GM19023 (cell line): ENCODE results near the gene RFESD.
A peak's percentile ranks its signal among the peaks of the same experiment; 100 is the strongest.
"Not testable (repeated sequence)": the region's sequence is repeated elsewhere in the genome, so short reads cannot be mapped to it uniquely, and the experiment has no call there.

Experiments
- ATAC-seq: cut with Tn5 transposase; IDR thresholded peaks from one replicate; pipeline ENCODE4 v1.9.1; 2021; ENCODE audit warnings: mild to moderate bottlenecking, moderate library complexity; ENCODE audit not compliant: unreplicated experiment

RFESD gene

GRCh38 chr5:95627971-95628810 lies 18.4 kb upstream of the RFESD start:
- ATAC-seq = no peak

- no peak for ATAC-seq
These were observed 17.6 kb upstream of the RFESD start for GRCh38 chr5:95628933-95629332.

GRCh38 chr5:95630394-95630917 lies 16.1 kb upstream of the RFESD start:
- ATAC-seq = no peak

- peak; percentile 9 for ATAC-seq
These were observed 15.2 kb upstream of the RFESD start for GRCh38 chr5:95631255-95631958.

GRCh38 chr5:95631991-95632675 lies 14.4 kb upstream of the RFESD start:
- ATAC-seq = peak; percentile 87

GRCh38 chr5:95632942-95633341 lies 13.6 kb upstream of the RFESD start:
- not testable (repeated sequence) for ATAC-seq

GRCh38 chr5:95633671-95634070 lies 12.9 kb upstream of the RFESD start:
- ATAC-seq = no peak

- ATAC-seq = no peak
These were observed 12.5 kb upstream of the RFESD start for GRCh38 chr5:95634081-95634480.

GRCh38 chr5:95638632-95639031 lies 7.9 kb upstream of the RFESD start:
- ATAC-seq = no peak

- ATAC-seq = no peak
These were observed 4.8 kb upstream of the RFESD start for GRCh38 chr5:95641741-95642220.

GRCh38 chr5:95643152-95643551 lies 3.4 kb upstream of the RFESD start:
- ATAC-seq = no peak

- ATAC-seq = no peak
These were observed 2.1 kb upstream of the RFESD start for GRCh38 chr5:95644351-95645042.

- not testable (repeated sequence) for ATAC-seq
These were observed 380 bp upstream of the RFESD start for GRCh38 chr5:95646226-95646568.

GRCh38 chr5:95647886-95648860 lies 1.6 kb downstream of the RFESD start:
- ATAC-seq = no peak

GRCh38 chr5:95649274-95649673 lies 2.7 kb downstream of the RFESD start:
- no peak for ATAC-seq

- ATAC-seq = no peak
These were observed 3.5 kb downstream of the RFESD start for GRCh38 chr5:95649842-95650620.

GRCh38 chr5:95652849-95653248 lies 6.3 kb downstream of the RFESD start:
- no peak for ATAC-seq

- no peak for ATAC-seq
These were observed 7.6 kb downstream of the RFESD start for GRCh38 chr5:95654196-95654595.

- no peak for ATAC-seq
These were observed 9.0 kb downstream of the RFESD start for GRCh38 chr5:95655575-95655974.
